HepG2 (cell line): ENCODE measurements around the gene AP3D1. TPM values are rescaled to one million over a fixed set of nuclear protein-coding genes. Genes with fewer than 3 reads are reported as not detected.
A peak's percentile ranks its signal among the peaks of the same experiment; 100 is the strongest.

Experiments used
- HNRNPLL ChIP-seq: fragments of 200-400 bp; formaldehyde crosslinking; IDR thresholded peaks from 2 replicates; pipeline ENCODE4 v1.6.1; 2017; ENCODE audit warnings: mild to moderate bottlenecking, low read depth, low read length; ENCODE audit not compliant: poor library complexity, severe bottlenecking
- MEIS1 ChIP-seq: sonication (generic); formaldehyde crosslinking; IDR thresholded peaks from 2 replicates; pipeline ENCODE4 v1.9.0; 2021; ENCODE audit warnings: mild to moderate bottlenecking, missing genetic modification reagents, moderate library complexity, borderline replicate concordance
- MYNN ChIP-seq: sonication (generic); formaldehyde crosslinking; IDR thresholded peaks from 2 replicates; pipeline ENCODE4 v1.4.0; 2020; ENCODE audit warnings: mild to moderate bottlenecking, low read depth, missing genetic modification reagents
- RXRB ChIP-seq: IDR thresholded peaks from 2 replicates; pipeline ENCODE4 v1.6.1; 2016; ENCODE audit warnings: borderline replicate concordance, missing genetic modification reagents, missing compliant biosample characterization
- YEATS2 ChIP-seq: sonication (generic); formaldehyde crosslinking; IDR thresholded peaks from 2 replicates; pipeline ENCODE4 v1.4.0; 2020; ENCODE audit warnings: missing genetic modification reagents, borderline replicate concordance
- ZIK1 ChIP-seq: sonication (generic); formaldehyde crosslinking; IDR thresholded peaks from 2 replicates; pipeline ENCODE4 v1.5.0; 2020; ENCODE audit warnings: mild to moderate bottlenecking, low read depth, missing genetic modification reagents, borderline replicate concordance
- ZNF343 ChIP-seq: sonication (generic); formaldehyde crosslinking; IDR thresholded peaks from 2 replicates; pipeline ENCODE4 v1.4.0; 2020; ENCODE audit warnings: mild to moderate bottlenecking, missing genetic modification reagents
- ZNF350 ChIP-seq: sonication (generic); formaldehyde crosslinking; IDR thresholded peaks from 2 replicates; pipeline ENCODE4 v1.4.0; 2020; ENCODE audit warnings: mild to moderate bottlenecking, low read depth, missing genetic modification reagents, borderline replicate concordance
- ZNF563 ChIP-seq: sonication (generic); formaldehyde crosslinking; IDR thresholded peaks from 2 replicates; pipeline ENCODE4 v1.8.0; 2022; ENCODE audit warnings: mild to moderate bottlenecking, moderate library complexity, missing genetic modification reagents
- ZNF598 ChIP-seq: sonication (generic); formaldehyde crosslinking; IDR thresholded peaks from 2 replicates; pipeline ENCODE4 v1.5.1; 2020; ENCODE audit warnings: mild to moderate bottlenecking, missing genetic modification reagents, borderline replicate concordance
- ZNF761 ChIP-seq: sonication (generic); formaldehyde crosslinking; conservative IDR thresholded peaks from 2 replicates; pipeline ENCODE4 v1.4.0; 2020; ENCODE audit warnings: mild to moderate bottlenecking, missing genetic modification reagents
- ZSCAN9 ChIP-seq: IDR thresholded peaks from 2 replicates; pipeline ENCODE4 v1.6.1; 2016; ENCODE audit warnings: borderline replicate concordance
- polyA plus RNA-seq, 8 experiments: library from polyadenylated mRNA; depleted of rRNA in 3 of 8; stranded (reverse) in 7 of 8; unstranded in 1 of 8; fragments of >200 nt; fragmentation: Illumina TruSeq in 4 of 8; extraction: Trizol in 4 of 8; gene quantifications; 2 replicates each; pipeline versions ENCODE4 v1.2.1 to v1.2.3, GENCODE V29; 2011 to 2016; ENCODE audit warnings: low read depth in 4 of 8, missing spikeins in 1 of 8, mixed read lengths in 1 of 8; ENCODE audit not compliant: insufficient read depth in 1 of 8
- total RNA-seq, 5 experiments: library from RNA; depleted of rRNA; stranded (reverse); fragments of >200 nt; fragmentation: Illumina TruSeq; extraction: Trizol; gene quantifications; 2 replicates each; pipeline ENCODE4 v1.2.3, GENCODE V29; 2016; ENCODE audit warnings: low read depth in 1 of 5
- TF ChIP-seq, protein P1 (sequence below): IDR thresholded peaks from 2 replicates; pipeline ENCODE4 v1.6.1; 2016; ENCODE audit warnings: missing genetic modification reagents, missing compliant biosample characterization
- TF ChIP-seq, protein P2 (sequence below): sonication (generic); formaldehyde crosslinking; IDR thresholded peaks from 2 replicates; pipeline ENCODE4 v1.5.0; 2020; ENCODE audit warnings: mild to moderate bottlenecking, missing genetic modification reagents, moderate library complexity
- TF ChIP-seq, protein P3 (sequence below): fragments of 450-650 bp; IDR thresholded peaks from 2 replicates; pipeline ENCODE4 v1.6.1; 2017; ENCODE audit warnings: mild to moderate bottlenecking
- TF ChIP-seq, protein P4 (sequence below): sonication (generic); formaldehyde crosslinking; IDR thresholded peaks from 2 replicates; pipeline ENCODE4 v1.9.0; 2021; ENCODE audit warnings: missing genetic modification reagents, borderline replicate concordance
- TF ChIP-seq, protein P5 (sequence below): sonication (generic); formaldehyde crosslinking; IDR thresholded peaks from 2 replicates; pipeline ENCODE4 v1.4.0; 2020; ENCODE audit warnings: missing genetic modification reagents

AP3D1 gene
- total and polyA plus RNA-seq, 2 of the 13 experiments (the other 11 are each of a cell fraction or from before 2014, with no cell fraction given): 68.0 to 82.6 TPM

DNA sequence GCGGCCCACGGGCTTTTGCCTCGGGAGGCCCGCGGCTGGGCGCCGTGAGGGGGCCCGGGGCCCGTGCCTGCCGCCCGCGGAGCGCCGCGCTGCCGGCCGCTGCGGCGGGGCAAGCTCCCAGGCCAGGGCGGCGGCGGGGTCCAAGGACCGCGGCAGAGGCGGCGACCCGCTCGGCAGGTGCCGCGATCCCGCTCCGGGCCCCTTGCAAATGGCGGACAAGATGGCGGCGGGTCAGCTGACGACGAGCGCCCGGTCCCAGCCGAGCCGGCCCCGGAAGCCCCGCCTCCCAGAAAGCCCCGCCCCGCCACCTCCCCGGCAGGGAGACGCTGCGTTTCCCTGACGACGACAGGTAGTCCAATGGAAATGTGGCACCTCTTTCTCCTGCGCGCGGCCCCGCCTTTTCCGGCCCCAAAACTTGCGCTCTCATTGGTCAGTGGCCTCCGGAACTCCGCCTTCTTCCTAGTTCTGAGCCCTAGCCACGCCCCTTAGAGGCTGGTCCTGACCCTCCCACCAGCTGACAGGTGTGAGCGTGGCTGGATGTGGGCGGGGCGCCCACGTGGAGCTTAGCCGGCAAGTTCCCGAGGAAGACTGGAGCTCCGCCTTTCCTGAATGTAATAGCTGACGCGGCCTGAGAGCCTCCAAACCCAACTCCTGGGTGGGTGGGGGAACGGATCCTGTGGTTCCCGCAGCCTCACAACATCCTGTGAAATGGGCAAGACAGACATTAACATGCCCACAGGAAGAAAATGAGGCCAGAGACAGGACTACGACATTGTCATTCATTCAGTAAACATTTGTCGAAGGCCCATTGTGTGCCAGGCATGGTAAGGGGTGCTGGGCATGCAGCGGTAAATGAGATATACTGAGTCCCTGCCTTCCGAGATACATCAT is at the start of gene AP3D1 (continued):
- TF ChIP-seq, protein P1, sequence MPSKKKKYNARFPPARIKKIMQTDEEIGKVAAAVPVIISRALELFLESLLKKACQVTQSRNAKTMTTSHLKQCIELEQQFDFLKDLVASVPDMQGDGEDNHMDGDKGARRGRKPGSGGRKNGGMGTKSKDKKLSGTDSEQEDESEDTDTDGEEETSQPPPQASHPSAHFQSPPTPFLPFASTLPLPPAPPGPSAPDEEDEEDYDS (CRISPR knock-in tag): peak; percentile 77
- TF ChIP-seq ZNF598 (CRISPR knock-in tag) (peak; percentile 77), ZNF761 (CRISPR knock-in tag) (peak; percentile 66; the same call in 1 of the 2 replicates), HNRNPLL (peak; percentile 81), YEATS2 (CRISPR knock-in tag) (peak; percentile 45; the same call in 1 of the 2 replicates), ZNF563 (CRISPR knock-in tag) (no peak), RXRB (CRISPR knock-in tag) (0 out of 2 replicates have a peak, but pooled peaks have one; percentile 10), ZSCAN9 (peak; percentile 73), ZNF343 (0 out of 2 replicates have a peak, but pooled peaks have one; percentile 59), MEIS1 (CRISPR knock-in tag) (peak; percentile 47; the same call in 1 of the 2 replicates), MYNN (CRISPR knock-in tag) (0 out of 2 replicates have a peak, but pooled peaks have one; percentile 24), ZIK1 (CRISPR knock-in tag) (no peak), ZNF350 (CRISPR knock-in tag) (peak; percentile 37; the same call in 1 of the 2 replicates)
- TF ChIP-seq, protein P2, sequence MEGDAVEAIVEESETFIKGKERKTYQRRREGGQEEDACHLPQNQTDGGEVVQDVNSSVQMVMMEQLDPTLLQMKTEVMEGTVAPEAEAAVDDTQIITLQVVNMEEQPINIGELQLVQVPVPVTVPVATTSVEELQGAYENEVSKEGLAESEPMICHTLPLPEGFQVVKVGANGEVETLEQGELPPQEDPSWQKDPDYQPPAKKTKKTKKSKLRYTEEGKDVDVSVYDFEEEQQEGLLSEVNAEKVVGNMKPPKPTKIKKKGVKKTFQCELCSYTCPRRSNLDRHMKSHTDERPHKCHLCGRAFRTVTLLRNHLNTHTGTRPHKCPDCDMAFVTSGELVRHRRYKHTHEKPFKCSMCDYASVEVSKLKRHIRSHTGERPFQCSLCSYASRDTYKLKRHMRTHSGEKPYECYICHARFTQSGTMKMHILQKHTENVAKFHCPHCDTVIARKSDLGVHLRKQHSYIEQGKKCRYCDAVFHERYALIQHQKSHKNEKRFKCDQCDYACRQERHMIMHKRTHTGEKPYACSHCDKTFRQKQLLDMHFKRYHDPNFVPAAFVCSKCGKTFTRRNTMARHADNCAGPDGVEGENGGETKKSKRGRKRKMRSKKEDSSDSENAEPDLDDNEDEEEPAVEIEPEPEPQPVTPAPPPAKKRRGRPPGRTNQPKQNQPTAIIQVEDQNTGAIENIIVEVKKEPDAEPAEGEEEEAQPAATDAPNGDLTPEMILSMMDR (CRISPR knock-in tag): peak; percentile 12; the same call in 1 of the 2 replicates
- TF ChIP-seq, protein P3, sequence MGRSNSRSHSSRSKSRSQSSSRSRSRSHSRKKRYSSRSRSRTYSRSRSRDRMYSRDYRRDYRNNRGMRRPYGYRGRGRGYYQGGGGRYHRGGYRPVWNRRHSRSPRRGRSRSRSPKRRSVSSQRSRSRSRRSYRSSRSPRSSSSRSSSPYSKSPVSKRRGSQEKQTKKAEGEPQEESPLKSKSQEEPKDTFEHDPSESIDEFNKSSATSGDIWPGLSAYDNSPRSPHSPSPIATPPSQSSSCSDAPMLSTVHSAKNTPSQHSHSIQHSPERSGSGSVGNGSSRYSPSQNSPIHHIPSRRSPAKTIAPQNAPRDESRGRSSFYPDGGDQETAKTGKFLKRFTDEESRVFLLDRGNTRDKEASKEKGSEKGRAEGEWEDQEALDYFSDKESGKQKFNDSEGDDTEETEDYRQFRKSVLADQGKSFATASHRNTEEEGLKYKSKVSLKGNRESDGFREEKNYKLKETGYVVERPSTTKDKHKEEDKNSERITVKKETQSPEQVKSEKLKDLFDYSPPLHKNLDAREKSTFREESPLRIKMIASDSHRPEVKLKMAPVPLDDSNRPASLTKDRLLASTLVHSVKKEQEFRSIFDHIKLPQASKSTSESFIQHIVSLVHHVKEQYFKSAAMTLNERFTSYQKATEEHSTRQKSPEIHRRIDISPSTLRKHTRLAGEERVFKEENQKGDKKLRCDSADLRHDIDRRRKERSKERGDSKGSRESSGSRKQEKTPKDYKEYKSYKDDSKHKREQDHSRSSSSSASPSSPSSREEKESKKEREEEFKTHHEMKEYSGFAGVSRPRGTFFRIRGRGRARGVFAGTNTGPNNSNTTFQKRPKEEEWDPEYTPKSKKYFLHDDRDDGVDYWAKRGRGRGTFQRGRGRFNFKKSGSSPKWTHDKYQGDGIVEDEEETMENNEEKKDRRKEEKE: no peak
- TF ChIP-seq, protein P4, sequence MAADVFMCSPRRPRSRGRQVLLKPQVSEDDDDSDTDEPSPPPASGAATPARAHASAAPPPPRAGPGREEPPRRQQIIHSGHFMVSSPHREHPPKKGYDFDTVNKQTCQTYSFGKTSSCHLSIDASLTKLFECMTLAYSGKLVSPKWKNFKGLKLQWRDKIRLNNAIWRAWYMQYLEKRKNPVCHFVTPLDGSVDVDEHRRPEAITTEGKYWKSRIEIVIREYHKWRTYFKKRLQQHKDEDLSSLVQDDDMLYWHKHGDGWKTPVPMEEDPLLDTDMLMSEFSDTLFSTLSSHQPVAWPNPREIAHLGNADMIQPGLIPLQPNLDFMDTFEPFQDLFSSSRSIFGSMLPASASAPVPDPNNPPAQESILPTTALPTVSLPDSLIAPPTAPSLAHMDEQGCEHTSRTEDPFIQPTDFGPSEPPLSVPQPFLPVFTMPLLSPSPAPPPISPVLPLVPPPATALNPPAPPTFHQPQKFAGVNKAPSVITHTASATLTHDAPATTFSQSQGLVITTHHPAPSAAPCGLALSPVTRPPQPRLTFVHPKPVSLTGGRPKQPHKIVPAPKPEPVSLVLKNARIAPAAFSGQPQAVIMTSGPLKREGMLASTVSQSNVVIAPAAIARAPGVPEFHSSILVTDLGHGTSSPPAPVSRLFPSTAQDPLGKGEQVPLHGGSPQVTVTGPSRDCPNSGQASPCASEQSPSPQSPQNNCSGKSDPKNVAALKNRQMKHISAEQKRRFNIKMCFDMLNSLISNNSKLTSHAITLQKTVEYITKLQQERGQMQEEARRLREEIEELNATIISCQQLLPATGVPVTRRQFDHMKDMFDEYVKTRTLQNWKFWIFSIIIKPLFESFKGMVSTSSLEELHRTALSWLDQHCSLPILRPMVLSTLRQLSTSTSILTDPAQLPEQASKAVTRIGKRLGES: no peak
- TF ChIP-seq, protein P5, sequence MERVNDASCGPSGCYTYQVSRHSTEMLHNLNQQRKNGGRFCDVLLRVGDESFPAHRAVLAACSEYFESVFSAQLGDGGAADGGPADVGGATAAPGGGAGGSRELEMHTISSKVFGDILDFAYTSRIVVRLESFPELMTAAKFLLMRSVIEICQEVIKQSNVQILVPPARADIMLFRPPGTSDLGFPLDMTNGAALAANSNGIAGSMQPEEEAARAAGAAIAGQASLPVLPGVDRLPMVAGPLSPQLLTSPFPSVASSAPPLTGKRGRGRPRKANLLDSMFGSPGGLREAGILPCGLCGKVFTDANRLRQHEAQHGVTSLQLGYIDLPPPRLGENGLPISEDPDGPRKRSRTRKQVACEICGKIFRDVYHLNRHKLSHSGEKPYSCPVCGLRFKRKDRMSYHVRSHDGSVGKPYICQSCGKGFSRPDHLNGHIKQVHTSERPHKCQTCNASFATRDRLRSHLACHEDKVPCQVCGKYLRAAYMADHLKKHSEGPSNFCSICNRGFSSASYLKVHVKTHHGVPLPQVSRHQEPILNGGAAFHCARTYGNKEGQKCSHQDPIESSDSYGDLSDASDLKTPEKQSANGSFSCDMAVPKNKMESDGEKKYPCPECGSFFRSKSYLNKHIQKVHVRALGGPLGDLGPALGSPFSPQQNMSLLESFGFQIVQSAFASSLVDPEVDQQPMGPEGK: 0 out of 2 replicates have a peak, but pooled peaks have one; percentile 21
